SK-N-SH treated with all-trans-retinoic acid at 6 μM for 48 hours (cell line): ENCODE data around the gene ANKRD39.

ENCODE experiments used
- ATAC-seq: fragments of 200-7000 bp; cut with Tn5 transposase; 3 replicates; pipeline ENCODE4 v1.9.1; 2020; ENCODE audit warnings: mild to moderate bottlenecking, moderate library complexity
- BACH2 ChIP-seq: fragments of 250-450 bp; sonication (Bioruptor Pico); IDR thresholded peaks from 2 replicates; pipeline ENCODE4 v1.9.0; 2021; ENCODE audit warnings: mild to moderate bottlenecking, borderline replicate concordance
- CREB5 ChIP-seq: fragments of 250-450 bp; sonication (Bioruptor Pico); IDR thresholded peaks from 2 replicates; pipeline ENCODE4 v1.5.1; 2020; ENCODE audit warnings: low read depth, mild to moderate bottlenecking, moderate library complexity
- CSDC2 ChIP-seq: fragments of 250-450 bp; sonication (Bioruptor Pico); IDR thresholded peaks from 2 replicates; pipeline ENCODE4 v1.5.0; 2020; ENCODE audit warnings: mild to moderate bottlenecking, moderate library complexity
- CSRNP3 ChIP-seq: fragments of 250-450 bp; sonication (Bioruptor Pico); IDR thresholded peaks from 2 replicates; pipeline ENCODE4 v1.5.1; 2021; ENCODE audit warnings: mild to moderate bottlenecking, moderate library complexity
- ESRRG ChIP-seq: fragments of 250-450 bp; sonication (Bioruptor Pico); IDR thresholded peaks from 2 replicates; pipeline ENCODE4 v1.6.1; 2021; ENCODE audit warnings: mild to moderate bottlenecking
- GLIS3 ChIP-seq: fragments of 250-450 bp; sonication (Bioruptor Pico); IDR thresholded peaks from 2 replicates; pipeline ENCODE4 v1.5.0; 2020; ENCODE audit warnings: mild to moderate bottlenecking, moderate library complexity
- ISL1 ChIP-seq: fragments of 250-450 bp; sonication (Bioruptor Pico); IDR thresholded peaks from 2 replicates; pipeline ENCODE4 v2.1.2; 2022; ENCODE audit warnings: mild to moderate bottlenecking, moderate library complexity
- OSR1 ChIP-seq: fragments of 250-450 bp; sonication (Bioruptor Pico); IDR thresholded peaks from 2 replicates; pipeline ENCODE4 v1.8.0; 2022; ENCODE audit warnings: moderate library complexity, mild to moderate bottlenecking, inconsistent platforms
- PATZ1 ChIP-seq: fragments of 250-450 bp; sonication (Bioruptor Pico); IDR thresholded peaks from 2 replicates; pipeline ENCODE4 v1.8.0; 2020; ENCODE audit warnings: mild to moderate bottlenecking, moderate library complexity, borderline replicate concordance
- POU6F1 ChIP-seq: fragments of 250-450 bp; sonication (Bioruptor Pico); IDR thresholded peaks from 2 replicates; pipeline ENCODE4 v1.8.0; 2021; ENCODE audit warnings: low read depth, mild to moderate bottlenecking, moderate library complexity, borderline replicate concordance
- PPARA ChIP-seq: fragments of 250-450 bp; sonication (Bioruptor Pico); IDR thresholded peaks from 2 replicates; pipeline ENCODE4 v1.5.0; 2020; ENCODE audit warnings: mild to moderate bottlenecking, borderline replicate concordance
- RARB ChIP-seq: fragments of 250-450 bp; sonication (Bioruptor Pico); IDR thresholded peaks from 2 replicates; pipeline ENCODE4 v1.8.0; 2021; ENCODE audit warnings: mild to moderate bottlenecking, moderate library complexity
- SNAI2 ChIP-seq: fragments of 250-450 bp; sonication (Bioruptor Pico); IDR thresholded peaks from 2 replicates; pipeline ENCODE4 v1.5.0; 2020; ENCODE audit warnings: mild to moderate bottlenecking, moderate library complexity
- TCF4 ChIP-seq: fragments of 250-450 bp; sonication (Bioruptor Pico); IDR thresholded peaks from 2 replicates; pipeline ENCODE4 v1.8.0; 2021; ENCODE audit warnings: mild to moderate bottlenecking, moderate library complexity, borderline replicate concordance
- TSHZ2 ChIP-seq: fragments of 250-450 bp; sonication (Bioruptor Pico); IDR thresholded peaks from 2 replicates; pipeline ENCODE4 v1.5.0; 2020; ENCODE audit warnings: mild to moderate bottlenecking, moderate library complexity
- ZC3H10 ChIP-seq: fragments of 250-450 bp; sonication (Bioruptor Pico); IDR thresholded peaks from 2 replicates; pipeline ENCODE4 v1.5.1; 2021; ENCODE audit warnings: mild to moderate bottlenecking, moderate library complexity
- ZFP3 ChIP-seq: fragments of 250-450 bp; sonication (Bioruptor Pico); IDR thresholded peaks from 2 replicates; pipeline ENCODE4 v1.5.0; 2020; ENCODE audit warnings: mild to moderate bottlenecking, moderate library complexity
- ZFP30 ChIP-seq: fragments of 450-650 bp; formaldehyde crosslinking; IDR thresholded peaks from 2 replicates; pipeline ENCODE4 v1.5.0; 2022; ENCODE audit warnings: mild to moderate bottlenecking, moderate library complexity
- ZNF565 ChIP-seq: fragments of 450-650 bp; formaldehyde crosslinking; conservative IDR thresholded peaks from 2 replicates; pipeline ENCODE4 v1.5.0; 2020; ENCODE audit warnings: low read depth, mild to moderate bottlenecking, moderate library complexity
- ZNF70 ChIP-seq: fragments of 450-650 bp; formaldehyde crosslinking; IDR thresholded peaks from 2 replicates; pipeline ENCODE4 v1.5.0; 2020; ENCODE audit warnings: mild to moderate bottlenecking, moderate library complexity
- ZNF8 ChIP-seq: fragments of 450-650 bp; formaldehyde crosslinking; IDR thresholded peaks from 2 replicates; pipeline ENCODE4 v1.5.0; 2020; ENCODE audit warnings: mild to moderate bottlenecking, moderate library complexity

The ANKRD39 gene

GRCh38 chr2:96802721-96803120 is 55.1 kb downstream of the ANKRD39 start:
- no peak for TF ChIP-seq ZFP3
- no peak for TF ChIP-seq ISL1
- no peak for TF ChIP-seq ZFP30
- TF ChIP-seq BACH2 = no peak
- TF ChIP-seq GLIS3 (CRISPR knock-in tag) = no peak
- no peak for TF ChIP-seq CSDC2 (CRISPR knock-in tag)
- no peak for TF ChIP-seq CREB5 (CRISPR knock-in tag)
- TF ChIP-seq PPARA (CRISPR knock-in tag) = no peak
- no peak for TF ChIP-seq ZNF70 (CRISPR knock-in tag)
- TF ChIP-seq RARB (CRISPR knock-in tag) = no peak
- no peak for TF ChIP-seq POU6F1 (CRISPR knock-in tag)
- TF ChIP-seq, all 23 proteins: peak for 0
- no peak for ATAC-seq

- no peak for TF ChIP-seq OSR1
- no peak for TF ChIP-seq ZNF565 (CRISPR knock-in tag)
- no peak for TF ChIP-seq ESRRG
- no peak for TF ChIP-seq ZNF70 (CRISPR knock-in tag)
- TF ChIP-seq BACH2 = no peak
- no peak for TF ChIP-seq TSHZ2 (CRISPR knock-in tag)
- TF ChIP-seq CSRNP3 (CRISPR knock-in tag) = no peak
- TF ChIP-seq ZNF8 (CRISPR knock-in tag) = no peak
- no peak for TF ChIP-seq ZFP30
- no peak for TF ChIP-seq TCF4 (CRISPR knock-in tag)
- TF ChIP-seq POU6F1 (CRISPR knock-in tag) = no peak
- TF ChIP-seq SNAI2 (CRISPR knock-in tag) = no peak
- TF ChIP-seq ZC3H10 (CRISPR knock-in tag) = no peak
- TF ChIP-seq GLIS3 (CRISPR knock-in tag) = no peak
- TF ChIP-seq RARB (CRISPR knock-in tag) = no peak
- TF ChIP-seq PATZ1 (CRISPR knock-in tag) = no peak
- no peak for TF ChIP-seq ISL1
Observed at GRCh38 chr2:96801786-96802595, 55.8 kb downstream of the ANKRD39 start.

More at GRCh38 chr2:96801786-96802595, 55.8 kb downstream of the ANKRD39 start:
- no peak for ATAC-seq
